A549 treated with DMSO at 1 μM for 4 hours (cell line): ENCODE data around the gene TOR3A. TPM values are rescaled to one million over a fixed set of nuclear protein-coding genes. Genes with fewer than 3 reads are reported as not detected.

Source experiments
- total RNA-seq: library from RNA; stranded (reverse); fragments of 200-300 nt; extraction: Qiagen RNA extraction; gene quantifications from 5 replicates; pipeline ENCODE4 v1.2.3, GENCODE V29; 2022; ENCODE audit warnings: low read depth

The TOR3A gene
- total RNA-seq: 38.5 to 46.9 TPM (median 44.9 TPM) in 5 replicates

GRCh38 chr1:179081687-179082332 is at the start of gene TOR3A:
TSS of gene TOR3A (plus strand) at chr1:179082070. CDS start at chr1:179082129, 59 bp downstream.

Other genes with a start within 250 kb of the TOR3A start
- not detected in 5 replicates for gene ANGPTL1, start 211.0 kb upstream of the TOR3A start, total RNA-seq
- 19.1 to 27.0 TPM (median 24.2 TPM) in 5 replicates for gene FAM20B, start 56.2 kb upstream of the TOR3A start, total RNA-seq
- gene ABL2, start 147.6 kb downstream of the TOR3A start, total RNA-seq: 18.4 to 28.0 TPM (median 24.4 TPM) in 5 replicates
- 17.6 to 33.5 TPM (median 29.7 TPM) in 5 replicates for gene SOAT1, start 211.7 kb downstream of the TOR3A start, total RNA-seq